Hepatic stellate cell (primary cell): ENCODE measurements around the gene ACIN1.

ENCODE experiments used
- DNase-seq: peaks from one replicate; pipeline ENCODE4 v3.0.0; 2011; ENCODE audit warnings: low spot score

The ACIN1 gene

DNA sequence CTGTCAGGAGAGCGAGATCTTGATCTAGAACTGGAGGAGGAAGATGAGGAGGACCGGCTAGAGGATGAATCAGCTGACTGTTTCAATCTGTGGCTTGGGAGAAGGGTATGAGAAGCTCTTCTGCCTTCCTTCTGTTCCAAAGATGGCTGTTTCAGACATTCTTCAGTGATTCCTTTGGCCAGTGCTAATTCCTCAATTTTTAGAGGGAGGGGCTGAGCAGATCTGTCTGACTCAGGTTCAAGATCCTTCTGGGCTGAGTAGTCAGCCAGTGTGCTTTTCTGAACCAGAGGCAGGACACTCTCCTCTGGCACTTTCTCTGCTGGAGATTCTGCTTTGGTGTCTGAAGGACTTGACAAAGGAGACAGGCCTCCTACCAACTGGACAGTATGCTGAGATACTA, 15.2 kb downstream of the ACIN1 start:
- no peak for DNase-seq

DNA sequence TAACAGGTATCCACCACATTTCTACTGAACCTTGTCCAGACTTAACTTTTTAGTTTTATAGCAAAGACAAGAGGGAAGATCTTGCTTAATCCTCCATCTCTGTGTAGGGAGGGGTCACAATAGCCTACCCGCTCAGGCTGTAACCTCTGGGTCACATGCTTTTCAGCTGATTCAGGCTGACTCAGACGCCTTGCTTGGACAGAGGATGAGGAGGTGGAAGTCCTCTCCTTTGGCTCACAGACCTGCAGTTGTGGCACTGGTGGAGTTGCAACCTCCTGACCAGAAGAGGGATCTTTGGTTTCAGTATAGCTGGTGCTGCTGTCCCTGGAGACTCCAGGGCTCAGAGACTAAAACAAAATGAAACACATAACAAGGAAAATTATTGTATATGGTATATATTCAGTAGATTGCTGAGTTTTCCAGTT, 16.2 kb downstream of the ACIN1 start:
- peak; percentile 81 for DNase-seq

DNA sequence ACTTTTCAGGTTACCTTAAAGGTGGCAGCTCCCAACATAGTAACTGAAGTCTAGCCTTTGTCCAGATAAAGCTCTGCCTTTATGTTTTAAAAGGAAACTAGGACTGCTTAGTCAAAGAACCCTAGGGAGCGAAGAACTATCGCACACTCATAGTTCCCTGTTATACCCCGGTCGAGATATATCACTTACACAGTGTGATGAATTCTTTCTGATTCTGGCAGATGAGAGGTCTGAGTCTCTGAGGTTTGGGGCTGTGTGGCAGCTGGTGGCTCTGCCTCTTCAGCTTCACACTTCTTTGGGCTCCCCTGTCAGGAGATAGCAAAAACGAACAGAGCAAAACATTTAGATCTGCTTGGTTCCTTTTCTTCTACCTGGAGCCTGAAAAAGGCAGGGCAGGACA, 17.0 kb downstream of the ACIN1 start:
- no peak for DNase-seq

DNA sequence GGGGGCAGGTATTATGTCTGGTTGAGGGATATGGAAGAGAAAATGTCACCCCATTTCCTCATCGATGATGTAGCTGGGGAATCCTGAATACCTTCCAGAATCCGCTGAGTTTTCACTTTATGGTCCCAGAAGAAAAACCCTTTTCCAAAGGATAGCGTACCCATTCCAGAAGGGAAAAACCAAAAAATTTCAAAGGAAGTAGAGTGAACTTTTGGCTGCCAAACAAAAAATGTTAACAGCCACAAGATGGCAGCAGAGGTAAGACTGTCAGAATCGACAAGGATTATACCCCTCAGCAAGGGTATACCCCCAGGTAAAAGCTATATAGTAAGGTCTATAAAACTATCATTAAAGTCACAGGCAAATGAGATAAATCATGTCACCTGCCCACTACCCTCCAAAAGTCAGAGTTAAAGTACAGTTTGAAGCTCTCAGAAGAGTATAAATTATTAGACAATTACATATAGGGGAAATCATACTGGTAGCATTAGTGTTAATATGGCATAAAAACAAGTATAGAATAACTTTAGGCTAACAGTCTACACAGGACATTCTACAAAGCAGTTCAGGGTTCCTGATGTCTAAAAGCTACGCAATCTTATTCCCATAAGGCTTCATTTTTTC, 18.0 kb downstream of the ACIN1 start:
- no peak for DNase-seq

DNA sequence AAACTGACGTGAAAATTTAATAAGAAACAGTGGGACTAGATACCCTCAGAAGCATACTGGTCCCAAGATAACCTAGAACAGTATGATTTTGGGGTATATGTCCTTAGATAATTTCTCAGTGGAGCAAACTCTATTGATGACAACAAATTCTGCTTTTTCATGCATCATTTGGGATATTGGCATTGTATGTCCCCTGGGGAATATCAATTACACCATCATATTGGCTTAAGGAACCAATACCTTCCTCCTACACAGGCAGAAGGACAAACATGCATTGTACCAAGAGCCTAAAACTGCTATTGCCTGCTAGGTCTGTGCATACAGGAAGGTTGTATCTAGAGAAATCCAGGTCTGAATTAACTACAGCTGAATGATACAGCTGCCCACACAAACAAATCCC, 20.0 kb downstream of the ACIN1 start:
- no peak for DNase-seq

DNA sequence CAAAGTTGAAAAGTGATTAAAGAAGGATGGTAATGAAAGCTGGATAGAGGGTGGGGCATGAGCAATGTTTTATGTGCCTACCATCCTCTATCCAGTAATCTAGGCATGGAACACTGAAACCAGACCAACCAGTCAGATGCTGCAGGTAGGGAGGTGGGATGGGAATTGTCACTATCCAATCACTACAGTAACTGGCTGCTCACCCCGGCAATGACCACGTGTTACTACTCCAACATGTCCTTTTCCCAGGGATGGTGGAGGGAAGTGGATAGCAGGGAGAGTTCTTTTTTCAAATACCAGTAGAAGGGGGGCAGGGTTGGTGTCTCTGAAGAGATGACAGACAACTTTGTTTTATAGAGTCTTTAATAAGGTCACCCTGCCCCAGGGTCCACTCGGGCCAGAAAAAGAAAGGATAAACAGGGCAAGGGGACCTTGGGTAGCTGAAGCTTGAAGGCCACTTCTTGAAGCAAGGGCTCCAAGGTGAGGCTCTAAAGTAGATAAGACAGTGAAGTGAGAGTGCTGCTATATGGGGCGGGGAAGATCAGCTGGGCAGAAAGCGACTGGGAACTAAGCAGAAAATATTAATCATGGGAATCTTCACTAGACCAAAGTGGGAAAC, 22.9 kb downstream of the ACIN1 start:
- DNase-seq, result no peak

DNA sequence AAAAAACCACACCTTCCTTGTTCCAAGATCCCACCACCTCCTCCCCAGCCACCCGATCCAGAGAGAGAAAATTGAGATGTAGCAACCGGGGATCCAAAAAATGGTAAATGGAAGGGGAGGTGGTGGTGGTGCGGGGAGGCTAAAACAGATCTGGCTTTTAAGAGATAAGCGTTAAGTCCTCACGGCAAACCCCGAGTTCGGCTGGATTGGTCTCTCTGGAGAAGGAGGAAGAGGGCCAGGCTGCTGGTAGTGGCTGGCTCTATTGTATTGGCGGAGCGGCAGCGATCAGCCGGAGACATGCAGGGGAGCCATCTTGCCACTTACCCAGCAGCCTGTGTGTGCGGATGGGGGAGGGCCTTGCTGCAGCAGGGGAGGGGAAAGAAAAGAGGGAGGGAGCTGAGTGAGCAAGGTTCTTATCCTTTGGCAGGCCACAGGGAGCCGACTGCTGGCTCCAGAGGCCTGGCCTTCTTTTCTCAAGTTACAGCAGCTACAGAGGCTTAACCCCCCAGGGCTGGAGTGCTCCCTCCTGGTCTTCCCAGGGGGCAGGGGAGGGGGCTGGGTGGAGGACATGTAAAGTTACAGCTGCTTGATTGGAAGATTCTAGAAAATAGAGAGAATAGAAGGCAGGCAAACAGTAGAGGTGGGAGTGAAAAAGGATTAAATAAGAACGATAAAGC, 23.6 kb downstream of the ACIN1 start:
- peak; percentile 91 for DNase-seq

DNA sequence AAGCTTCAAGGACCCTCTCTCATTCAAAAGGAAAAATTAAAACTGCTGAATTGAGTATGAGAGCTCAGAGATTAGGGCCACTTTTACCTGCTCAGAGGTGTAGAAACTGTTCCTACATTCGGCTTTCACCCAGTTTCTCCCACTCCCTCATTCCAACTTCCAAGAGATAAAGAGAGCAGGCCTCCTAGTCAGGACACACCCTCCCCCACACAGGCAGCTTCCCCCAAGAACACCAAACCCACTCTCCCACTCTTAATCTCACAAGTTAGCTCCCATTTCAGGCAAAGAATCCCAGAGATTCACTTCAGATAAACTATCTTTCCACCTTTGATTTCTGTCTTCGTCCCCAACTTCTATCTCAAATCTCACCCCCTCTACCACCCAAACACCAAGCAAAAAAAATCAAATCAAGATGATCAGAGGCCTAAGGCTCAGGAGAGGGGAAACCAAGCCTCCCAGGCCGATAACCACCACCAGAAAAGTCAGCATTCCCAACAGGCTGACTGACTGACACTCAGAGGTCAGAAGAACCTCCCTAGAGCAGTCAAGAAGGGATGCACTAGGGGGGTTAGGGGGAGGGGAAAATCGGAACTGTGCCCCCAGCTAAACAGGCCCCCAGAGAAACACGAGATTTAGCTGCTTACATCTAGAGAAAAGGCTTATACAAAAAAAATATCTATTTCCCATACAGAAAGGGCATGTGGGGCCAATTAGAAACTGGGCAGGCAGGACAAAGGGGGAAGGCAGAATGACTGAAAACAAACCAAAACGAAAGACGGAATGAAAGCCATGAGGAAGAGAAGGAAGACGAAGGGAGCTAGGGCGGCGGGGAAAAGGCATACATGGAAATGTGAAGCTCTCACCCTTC, 24.4 kb downstream of the ACIN1 start:
- DNase-seq, result no peak

DNA sequence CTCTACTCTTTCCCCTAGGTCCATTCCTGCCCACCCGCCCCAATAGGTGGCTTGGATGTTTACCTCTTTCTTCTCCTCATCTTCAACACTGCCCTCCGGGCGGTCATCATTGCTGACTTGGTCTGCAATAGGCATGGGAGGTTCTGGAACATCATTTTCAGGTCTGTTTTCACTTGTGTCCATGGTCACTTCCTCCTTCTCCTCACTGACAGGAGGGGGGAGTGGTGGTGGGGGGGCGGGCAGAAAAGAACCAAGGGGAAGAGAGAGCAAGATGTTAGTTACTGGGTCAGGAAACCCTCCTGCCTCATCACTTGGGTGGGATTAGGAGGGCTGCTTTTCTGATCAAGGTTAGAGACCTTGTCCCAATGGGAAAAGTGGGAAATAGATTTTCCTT, 25.5 kb downstream of the ACIN1 start:
- DNase-seq, result no peak

DNA sequence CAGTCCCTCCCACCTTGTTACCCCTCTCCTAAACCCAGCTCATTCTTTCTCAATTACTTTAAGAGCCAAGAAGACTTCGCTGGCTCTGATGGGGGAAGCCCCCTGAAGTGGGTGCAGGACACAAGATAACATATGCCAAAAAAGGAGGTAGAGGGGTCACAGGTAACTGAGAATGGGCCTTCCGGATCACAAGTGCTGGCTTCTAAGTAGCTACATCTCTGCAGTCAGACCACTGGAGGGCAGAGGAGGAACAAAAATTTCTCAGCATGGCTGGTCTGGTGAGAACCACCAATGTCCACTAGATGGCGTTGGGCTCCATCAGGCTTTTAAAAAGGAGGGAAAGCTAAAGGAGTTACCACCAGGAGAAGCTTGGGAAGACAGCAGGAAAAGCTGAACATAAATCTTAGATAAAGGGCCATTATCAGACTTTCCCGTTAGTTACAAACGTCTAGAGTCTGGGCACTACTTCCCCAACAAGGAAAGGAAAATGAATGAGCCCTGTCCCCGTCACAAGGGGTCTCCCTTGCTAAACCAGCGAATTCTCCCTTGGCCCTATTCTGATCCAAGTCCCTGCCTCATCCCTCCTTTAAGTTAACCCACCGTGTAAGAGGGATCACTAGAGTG, 26.0 kb downstream of the ACIN1 start:
- peak; percentile 89 for DNase-seq

DNA sequence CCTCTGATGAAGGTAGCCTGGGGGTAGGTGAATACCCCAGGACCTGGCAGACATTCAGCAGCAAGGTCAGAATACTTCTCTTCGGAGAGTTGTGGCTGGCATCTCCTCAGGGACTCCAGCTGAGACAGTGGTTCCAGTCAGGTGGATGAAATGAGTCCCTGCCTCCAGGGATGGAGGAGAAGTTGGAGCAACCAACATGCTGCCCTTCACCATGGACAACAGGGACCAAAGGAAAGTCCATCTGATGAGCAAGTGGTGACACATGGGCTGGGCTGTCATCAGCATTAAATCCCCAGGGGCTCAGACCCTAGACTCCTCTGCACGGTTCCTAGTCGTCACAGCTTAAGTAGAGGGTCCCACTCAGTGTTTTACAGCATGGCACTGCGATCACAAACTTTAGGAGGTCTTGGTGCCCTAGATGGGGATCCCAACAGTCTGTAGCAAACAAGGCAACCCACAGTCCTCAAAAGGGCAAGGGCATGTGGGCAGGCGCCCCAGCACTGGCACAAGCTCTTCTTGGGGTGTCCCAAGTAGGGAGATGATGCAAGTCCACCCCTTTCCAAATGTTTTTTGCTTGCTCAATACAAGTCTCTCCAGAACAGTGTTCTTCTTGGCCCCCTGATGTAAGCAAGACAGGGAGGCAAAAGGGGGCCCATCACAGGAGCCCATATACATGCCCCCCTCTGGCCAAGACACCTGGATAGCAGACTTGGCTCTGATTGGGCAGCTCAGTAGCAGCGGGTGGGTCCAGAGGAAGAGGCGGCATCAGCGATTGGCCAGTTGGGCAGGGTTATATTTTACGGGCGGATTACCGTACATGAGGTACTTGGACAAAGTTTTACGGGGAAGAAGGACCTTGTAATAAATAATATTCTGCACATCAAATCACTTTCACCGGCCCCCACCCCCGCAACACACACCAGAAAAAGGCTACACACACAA, 26.8 kb downstream of the ACIN1 start:
- DNase-seq, result no peak

DNA sequence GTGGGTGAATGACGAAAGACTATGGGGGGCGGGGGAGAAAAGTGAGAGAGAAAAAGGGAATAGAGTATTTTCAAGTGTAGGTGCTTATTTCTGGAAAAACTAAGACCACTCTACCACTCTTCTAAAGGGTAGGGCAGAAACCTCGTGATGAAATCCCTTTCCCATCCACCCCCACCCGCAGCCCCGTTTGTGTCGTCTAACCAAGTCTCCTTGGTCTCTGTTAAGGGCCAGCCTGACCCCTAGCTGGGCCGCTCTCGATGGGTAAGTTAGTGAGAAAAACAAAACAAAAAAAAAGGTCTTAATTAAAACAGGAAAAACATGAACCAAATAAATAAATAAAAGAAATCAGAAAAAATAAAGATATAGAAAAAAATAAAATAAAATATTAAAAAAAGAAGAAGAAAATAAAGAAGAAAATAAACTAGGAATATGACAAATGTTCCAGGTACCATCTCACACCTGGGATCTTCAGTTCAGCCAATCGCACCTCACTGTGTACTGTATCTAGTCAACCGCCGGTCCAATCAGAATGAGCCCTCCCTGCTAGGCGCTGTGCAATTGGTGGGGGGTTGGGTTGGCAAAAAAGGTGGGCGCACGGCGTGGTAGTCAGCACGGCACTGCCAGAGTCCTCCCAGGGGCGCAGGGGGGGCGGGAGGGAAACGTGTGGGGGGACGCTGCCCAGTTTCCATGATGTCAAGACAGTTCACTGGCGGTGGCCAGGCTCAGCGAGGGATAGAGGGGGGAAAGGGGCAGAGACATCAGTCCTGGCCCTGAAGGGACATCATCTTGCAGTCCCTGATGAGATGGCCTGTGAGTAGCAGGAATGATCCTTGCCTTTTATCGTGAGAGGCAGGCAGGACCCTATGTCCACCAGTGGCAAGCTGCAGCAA, 27.8 kb downstream of the ACIN1 start:
- no peak for DNase-seq

DNA sequence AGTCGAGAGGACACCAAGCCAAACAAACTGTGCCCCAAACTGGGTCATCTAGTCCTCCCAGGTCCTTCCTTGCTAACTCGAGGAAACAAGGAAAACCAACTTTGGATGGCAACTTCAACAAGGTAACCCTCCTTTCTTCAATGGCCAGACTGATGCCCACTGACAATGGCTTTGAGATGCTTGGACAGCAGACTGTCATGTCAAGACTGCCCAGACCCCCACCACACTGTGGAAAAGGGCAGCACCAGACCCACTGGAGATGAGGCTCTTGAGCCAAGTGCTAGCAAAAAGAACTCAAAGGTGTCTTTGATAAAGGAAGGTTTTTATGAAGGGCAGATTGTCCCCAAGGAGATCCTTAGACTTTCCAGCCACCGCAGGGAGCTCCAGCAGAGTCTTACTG, 28.6 kb downstream of the ACIN1 start:
- DNase-seq, result no peak

DNA sequence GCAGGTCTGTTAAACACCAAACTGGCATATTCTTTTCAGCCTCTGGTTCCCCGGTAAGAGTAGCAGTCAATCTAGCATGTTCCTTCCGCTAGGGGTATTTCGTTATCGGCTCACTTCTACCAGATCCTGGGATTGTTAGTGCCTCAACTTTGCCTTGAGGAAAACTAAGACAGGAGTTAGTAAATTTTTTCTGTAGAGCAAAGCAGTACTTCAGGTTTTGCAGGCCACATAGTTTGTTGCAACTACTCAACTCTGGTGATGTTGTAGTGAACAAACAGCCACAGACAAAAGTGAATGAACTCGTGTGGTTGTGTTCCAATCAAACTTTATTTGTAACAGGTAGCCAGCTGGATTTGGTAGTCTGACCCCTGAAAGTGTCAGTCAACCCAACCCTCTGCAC, 31.3 kb downstream of the ACIN1 start:
- DNase-seq, result no peak

DNA sequence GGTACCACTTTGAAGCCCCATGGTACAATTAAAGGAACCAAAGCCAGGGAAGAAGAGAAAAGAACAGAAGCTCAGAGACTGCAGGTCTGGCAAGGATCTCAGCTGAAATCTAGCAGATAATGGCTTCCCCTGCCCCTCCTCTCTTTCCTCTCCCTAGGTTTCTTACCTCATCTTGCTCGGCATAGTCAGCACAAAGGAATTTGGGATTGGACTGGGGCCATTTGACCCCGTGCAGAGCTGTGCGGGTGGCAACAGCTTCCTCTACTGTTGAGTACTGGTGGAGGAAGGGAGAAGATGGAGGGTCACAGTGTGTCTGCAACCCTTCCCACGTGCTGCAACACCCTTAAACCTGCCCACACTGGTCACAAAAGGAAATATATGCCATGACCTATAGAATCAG, 32.9 kb downstream of the ACIN1 start:
- DNase-seq, result peak; percentile 95

DNA sequence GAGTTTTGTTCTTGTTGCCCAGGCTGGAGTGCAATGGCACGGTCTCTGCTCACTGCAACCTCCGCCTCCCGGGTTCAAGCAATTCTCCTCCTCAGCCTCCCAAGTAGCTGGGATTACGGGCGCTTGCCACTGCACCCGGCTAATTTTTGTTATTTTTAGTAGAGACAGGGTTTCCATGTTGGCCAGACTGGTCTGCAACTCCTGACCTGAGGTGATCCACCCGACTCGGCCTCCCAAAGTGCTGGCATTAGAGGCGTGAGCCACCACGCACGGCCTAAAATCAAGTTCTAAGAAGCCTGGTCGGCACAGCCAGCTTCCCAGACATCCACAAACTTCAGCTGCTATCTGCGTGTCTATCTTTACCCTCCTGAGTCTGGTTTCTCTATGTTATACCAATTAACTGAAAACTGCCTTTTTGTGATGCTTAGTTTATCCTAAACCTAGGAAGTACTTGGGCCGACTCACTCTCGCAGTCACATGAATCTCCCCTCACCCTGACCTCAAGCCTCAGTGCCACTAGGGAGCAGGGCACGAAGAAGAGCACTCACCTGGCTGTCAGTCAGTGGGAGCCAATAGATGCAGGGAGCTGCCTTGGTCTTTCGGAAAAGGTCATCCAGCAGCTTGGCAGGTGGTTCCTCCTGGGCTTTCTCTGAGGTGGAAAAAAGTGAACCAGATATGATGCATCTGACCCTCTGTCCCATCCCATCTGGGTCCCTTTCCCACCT, 34.2 kb downstream of the ACIN1 start:
- DNase-seq, result no peak

DNA sequence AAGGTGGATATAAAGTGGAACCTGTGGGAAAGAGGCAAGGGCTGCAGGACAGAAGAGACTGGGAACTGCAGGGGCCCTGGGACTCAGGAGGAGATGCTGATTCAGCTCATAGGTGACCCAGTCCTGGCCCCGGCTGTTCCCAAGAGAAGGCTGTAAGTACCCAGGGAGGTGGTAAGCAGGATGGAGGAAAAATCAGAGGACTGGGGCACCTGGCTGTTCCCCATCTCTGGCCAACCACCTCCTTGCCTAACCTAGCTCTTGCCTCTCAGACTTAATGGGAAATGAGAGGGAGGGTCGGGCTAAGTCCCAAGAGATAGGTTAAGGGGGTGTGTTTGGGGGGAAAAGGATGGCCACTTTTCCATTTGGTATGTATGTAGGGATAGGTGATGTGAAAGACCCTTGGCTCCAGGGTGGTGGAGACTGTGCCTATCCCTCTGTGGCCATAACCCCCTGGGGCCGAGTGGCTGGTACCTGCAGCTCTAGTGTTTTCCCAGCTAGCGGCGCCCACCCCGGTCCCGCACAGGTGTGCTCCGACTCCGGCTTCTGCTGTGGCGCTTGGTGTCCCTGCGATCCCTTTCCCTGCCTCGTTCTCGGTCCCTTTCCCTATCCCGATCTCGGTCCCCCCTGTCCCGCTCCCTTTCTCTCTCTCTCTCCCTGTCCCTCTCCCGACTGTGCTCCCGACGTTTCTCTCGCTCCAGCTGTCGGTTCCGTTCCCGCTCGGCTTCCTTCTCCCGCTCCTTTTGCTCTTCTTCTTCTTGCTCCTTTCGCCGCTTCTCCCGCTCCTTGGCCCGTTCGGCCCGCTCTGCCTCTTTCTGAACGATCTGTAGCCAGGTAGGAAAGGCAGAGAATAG, 36.1 kb downstream of the ACIN1 start:
- no peak for DNase-seq
